HS-5 (cell line): ENCODE results near the gene TERF2IP.
A peak's percentile ranks its signal among the peaks of the same experiment; 100 is the strongest.

Experiments
- DNase-seq: peaks from one replicate; pipeline ENCODE4 v3.0.0-alpha.2; 2012; ENCODE audit warnings: low read depth

TERF2IP gene

GRCh38 chr16:75640598-75640997 lies 7.0 kb upstream of the TERF2IP start:
- DNase-seq, result no peak

GRCh38 chr16:75644240-75645012 lies 3.1 kb upstream of the TERF2IP start:
- DNase-seq, result no peak

GRCh38 chr16:75647112-75647491 lies 471 bp upstream of the TERF2IP start:
- DNase-seq, result no peak

GRCh38 chr16:75648265-75649076 lies 898 bp downstream of the TERF2IP start:
- DNase-seq, result peak; percentile 55

- DNase-seq, result peak; percentile 56
These were observed 6.3 kb downstream of the TERF2IP start for GRCh38 chr16:75653922-75654321.

- no peak for DNase-seq
These were observed 10.6 kb downstream of the TERF2IP start for GRCh38 chr16:75658175-75658574.

- DNase-seq, result no peak
These were observed 12.7 kb downstream of the TERF2IP start for GRCh38 chr16:75660321-75660720.

- DNase-seq, result no peak
These were observed 13.2 kb downstream of the TERF2IP start for GRCh38 chr16:75660726-75661302.

GRCh38 chr16:75667503-75667902 lies 19.9 kb downstream of the TERF2IP start:
- DNase-seq, result no peak

- DNase-seq, result no peak
These were observed 29.3 kb downstream of the TERF2IP start, which contains the start of gene CPHXL2 for GRCh38 chr16:75676909-75677308. CPHXL2 (minus strand) TSS chr16:75677009; CDS start chr16:75676999, 10 bp downstream.

GRCh38 chr16:75679366-75679765 lies 31.8 kb downstream of the TERF2IP start:
- no peak for DNase-seq

GRCh38 chr16:75682308-75682707 lies 34.7 kb downstream of the TERF2IP start:
- no peak for DNase-seq

- DNase-seq, result no peak
These were observed 39.8 kb downstream of the TERF2IP start for GRCh38 chr16:75687361-75687760.

- DNase-seq, result no peak
These were observed 48.1 kb downstream of the TERF2IP start for GRCh38 chr16:75695708-75696107.

- no peak for DNase-seq
These were observed 50.0 kb downstream of the TERF2IP start for GRCh38 chr16:75697571-75697970.

GRCh38 chr16:75701361-75701760 lies 53.8 kb downstream of the TERF2IP start, which contains the start of gene DUXB:
DUXB (minus strand) TSS chr16:75701461; CDS start chr16:75701418, 43 bp downstream.
- no peak for DNase-seq

- no peak for DNase-seq
These were observed 54.7 kb downstream of the TERF2IP start for GRCh38 chr16:75702242-75702641.

- DNase-seq, result peak; percentile 43
These were observed 55.7 kb downstream of the TERF2IP start for GRCh38 chr16:75703306-75703705.
